ENCODE data around the gene IBA57. TPM values are rescaled to one million over a fixed set of nuclear protein-coding genes. Genes with fewer than 3 reads are reported as not detected.
A peak's percentile ranks its signal among the peaks of the same experiment; 100 is the strongest.
"Not testable (repeated sequence)": the region's sequence is repeated elsewhere in the genome, so short reads cannot be mapped to it uniquely, and the experiment has no call there.

IBA57 gene
- polyA plus RNA-seq, 1 donor (not counting 4 experiments of a cell fraction or from before 2014, with no cell fraction given) = 1.5 TPM

DNA sequence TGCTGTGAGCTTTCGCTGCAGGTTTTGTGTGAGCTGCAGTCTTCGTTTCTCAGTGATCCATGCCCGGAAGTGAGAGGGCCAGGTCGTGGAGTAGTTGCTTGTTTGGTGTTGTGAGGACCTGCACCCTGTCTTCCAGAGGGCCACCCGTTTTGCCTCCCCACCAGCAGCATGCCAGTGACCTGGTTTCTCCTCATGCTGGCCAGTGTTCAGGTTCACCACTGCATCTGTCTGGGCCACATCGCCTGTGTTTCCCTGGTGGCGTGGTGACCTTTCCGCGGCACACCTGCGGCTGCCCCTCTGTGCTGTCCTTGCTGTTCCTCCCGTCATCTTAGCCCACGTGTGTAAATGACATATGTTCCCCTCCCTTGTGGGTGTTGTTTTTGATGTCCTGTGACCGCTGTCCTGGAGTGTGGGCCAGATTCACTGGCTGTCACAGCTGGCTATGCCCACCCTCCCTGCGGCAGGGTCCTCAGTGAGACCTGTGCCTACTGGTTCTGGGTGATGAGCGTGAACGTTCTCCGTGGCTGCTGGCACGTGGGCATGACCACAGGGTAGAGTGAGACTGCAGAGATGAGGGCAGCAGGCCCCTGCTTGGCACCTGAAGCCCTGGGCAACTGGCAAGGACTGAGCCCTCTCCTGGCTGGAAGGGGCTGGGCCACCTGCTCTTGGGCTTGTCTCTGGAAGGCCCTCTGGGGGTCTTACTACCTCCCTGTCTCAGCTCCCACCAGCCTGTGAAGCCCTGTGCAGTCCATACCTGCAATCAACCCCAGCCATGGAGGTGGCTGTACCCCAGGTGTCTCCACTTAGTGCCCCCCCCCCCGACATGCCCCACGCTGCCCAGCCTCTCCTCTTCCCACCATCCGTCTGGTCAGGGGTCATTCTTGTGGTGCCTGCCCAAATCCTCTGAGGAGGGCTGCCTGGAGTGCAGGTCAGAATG lies 7.3 kb downstream of the IBA57 start:
- H4K20me1 ChIP-seq (ENCODE audit: control insufficient read depth, extremely low read depth, insufficient read depth, low read length) = peaks cover 3% of the 10 kb centered on the region
- H3K9me1 ChIP-seq (ENCODE audit: control insufficient read depth, extremely low read depth, insufficient read depth, low read length) = no peaks in the 10 kb centered on the region
- DNase-seq (ENCODE audit: low read depth, low spot score) = no peak
- peaks cover 0 to 3% of the 10 kb centered on the region in 2 experiments for H3K36me3 ChIP-seq (ENCODE audit: control insufficient read depth in 2 of 2, extremely low read depth in 1 of 2, insufficient read depth in 2 of 2, low read length in 2 of 2)
- no peak overlapping the region for H2AFZ ChIP-seq (ENCODE audit: control insufficient read depth, low read length)
- no peak overlapping the region for H3K27ac ChIP-seq (ENCODE audit: control insufficient read depth, insufficient read depth, low read length)
- TF ChIP-seq, protein P1, sequence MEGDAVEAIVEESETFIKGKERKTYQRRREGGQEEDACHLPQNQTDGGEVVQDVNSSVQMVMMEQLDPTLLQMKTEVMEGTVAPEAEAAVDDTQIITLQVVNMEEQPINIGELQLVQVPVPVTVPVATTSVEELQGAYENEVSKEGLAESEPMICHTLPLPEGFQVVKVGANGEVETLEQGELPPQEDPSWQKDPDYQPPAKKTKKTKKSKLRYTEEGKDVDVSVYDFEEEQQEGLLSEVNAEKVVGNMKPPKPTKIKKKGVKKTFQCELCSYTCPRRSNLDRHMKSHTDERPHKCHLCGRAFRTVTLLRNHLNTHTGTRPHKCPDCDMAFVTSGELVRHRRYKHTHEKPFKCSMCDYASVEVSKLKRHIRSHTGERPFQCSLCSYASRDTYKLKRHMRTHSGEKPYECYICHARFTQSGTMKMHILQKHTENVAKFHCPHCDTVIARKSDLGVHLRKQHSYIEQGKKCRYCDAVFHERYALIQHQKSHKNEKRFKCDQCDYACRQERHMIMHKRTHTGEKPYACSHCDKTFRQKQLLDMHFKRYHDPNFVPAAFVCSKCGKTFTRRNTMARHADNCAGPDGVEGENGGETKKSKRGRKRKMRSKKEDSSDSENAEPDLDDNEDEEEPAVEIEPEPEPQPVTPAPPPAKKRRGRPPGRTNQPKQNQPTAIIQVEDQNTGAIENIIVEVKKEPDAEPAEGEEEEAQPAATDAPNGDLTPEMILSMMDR (optimal IDR thresholded peaks at IDR 0.05 in 1 of 3, IDR thresholded peaks at IDR 0.05 in 1 of 3, conservative IDR thresholded peaks at IDR 0.05 in 1 of 3; ENCODE audit: extremely low read depth in 1 of 3, insufficient read depth in 2 of 3, low read length in 3 of 3) = no peak
- TF ChIP-seq EZH2 (IDR thresholded peaks at IDR 0.05; ENCODE audit: low read length) = no peak
- H3K79me2 ChIP-seq (ENCODE audit: control insufficient read depth, insufficient read depth, low read length) = peaks cover 23% of the 10 kb centered on the region
- H3K4me3 ChIP-seq (ENCODE audit: control insufficient read depth in 2 of 3, extremely low read depth in 1 of 3, insufficient read depth in 2 of 3, low read depth in 1 of 3, low read length in 3 of 3) = no peak overlapping the region
- no peaks in the 10 kb centered on the region for H3K27me3 ChIP-seq (ENCODE audit: control insufficient read depth, extremely low read depth, insufficient read depth, low read length)
- FAIRE-seq = no peak
- no peak overlapping the region for H3K9ac ChIP-seq (ENCODE audit: control insufficient read depth, extremely low read depth, insufficient read depth, low read length)
- H3K9me3 ChIP-seq (ENCODE audit: control insufficient read depth, low read depth, low read length) = no peaks in the 10 kb centered on the region
- no peak overlapping the region for H3K4me2 ChIP-seq (ENCODE audit: control insufficient read depth, extremely low read depth, insufficient read depth, low read depth, low read length)
- dilution Hi-C loops (cut with MboI; ENCODE audit: extremely low pct_ligation_motif_present, low sequenced_read_pairs) = no loop called here
- peaks cover 5% of the 10 kb centered on the region for H3K4me1 ChIP-seq (ENCODE audit: control insufficient read depth, extremely low read depth, insufficient read depth, low read length)

- H2AFZ ChIP-seq (ENCODE audit: control insufficient read depth, low read length); H3K27me3 ChIP-seq (ENCODE audit: control insufficient read depth, extremely low read depth, insufficient read depth, low read length); FAIRE-seq; dilution Hi-C loops (cut with MboI; ENCODE audit: extremely low pct_ligation_motif_present, low sequenced_read_pairs); H3K9me1 ChIP-seq (ENCODE audit: control insufficient read depth, extremely low read depth, insufficient read depth, low read length); H3K9me3 ChIP-seq (ENCODE audit: control insufficient read depth, low read depth, low read length); H3K27ac ChIP-seq (ENCODE audit: control insufficient read depth, insufficient read depth, low read length); H3K36me3 ChIP-seq (ENCODE audit: control insufficient read depth in 2 of 2, extremely low read depth in 1 of 2, insufficient read depth in 2 of 2, low read length in 2 of 2); H3K4me1 ChIP-seq (ENCODE audit: control insufficient read depth, extremely low read depth, insufficient read depth, low read length); H4K20me1 ChIP-seq (ENCODE audit: control insufficient read depth, extremely low read depth, insufficient read depth, low read length); H3K9ac ChIP-seq (ENCODE audit: control insufficient read depth, extremely low read depth, insufficient read depth, low read length): not testable (repeated sequence)
- H3K79me2 ChIP-seq (ENCODE audit: control insufficient read depth, insufficient read depth, low read length) = peaks cover 15% of the 10 kb centered on the region
- peak; percentile 62 for DNase-seq (ENCODE audit: low read depth, low spot score)
- H3K4me2 ChIP-seq (ENCODE audit: control insufficient read depth, extremely low read depth, insufficient read depth, low read depth, low read length) = peak overlapping the region; percentile 41
- H3K4me3 ChIP-seq (ENCODE audit: control insufficient read depth in 2 of 3, extremely low read depth in 1 of 3, insufficient read depth in 2 of 3, low read depth in 1 of 3, low read length in 3 of 3) = peak overlapping the region in 1 of 3 experiments; percentile 60
Observed at GRCh38 chr1:228173528-228174481, 8.2 kb downstream of the IBA57 start.

All from keratinocyte (primary cell).